Stomach (tissue), 4 donors: ENCODE data around the gene GSX1.

Experiments
- CTCF ChIP-seq, 7 experiments: fragments of 450-650 bp in 4 of 7; fragments of 200-600 bp in 3 of 7; sonication (generic) in 3 of 7; IDR thresholded peaks; one replicate each; pipeline ENCODE4 v1.5.1; 2016 to 2019; ENCODE audit warnings: antibody characterized with exemption in 7 of 7, control low read depth in 2 of 7, mild to moderate bottlenecking in 1 of 7
- EP300 ChIP-seq: sonication (generic); formaldehyde crosslinking; IDR thresholded peaks from one replicate; pipeline ENCODE4 v1.6.1; 2017; ENCODE audit warnings: antibody characterized with exemption
- POLR2A ChIP-seq, 4 donors: fragments of 450-650 bp; IDR thresholded peaks; one replicate each; pipeline ENCODE4 v1.6.1; 2016; ENCODE audit warnings: antibody characterized with exemption in 4 of 4, control low read depth in 2 of 4, mild to moderate bottlenecking in 1 of 4, moderate library complexity in 1 of 4

GRCh38 chr13:27791901-27792392 lies 336 bp upstream of the GSX1 start:
- TF ChIP-seq CTCF (IDR thresholded peaks at IDR 0.05) = no peak
- no peak for TF ChIP-seq EP300
- TF ChIP-seq POLR2A (IDR thresholded peaks at IDR 0.05) = no peak
